ENCODE data around the gene MAPK8.

Gene MAPK8

DNA sequence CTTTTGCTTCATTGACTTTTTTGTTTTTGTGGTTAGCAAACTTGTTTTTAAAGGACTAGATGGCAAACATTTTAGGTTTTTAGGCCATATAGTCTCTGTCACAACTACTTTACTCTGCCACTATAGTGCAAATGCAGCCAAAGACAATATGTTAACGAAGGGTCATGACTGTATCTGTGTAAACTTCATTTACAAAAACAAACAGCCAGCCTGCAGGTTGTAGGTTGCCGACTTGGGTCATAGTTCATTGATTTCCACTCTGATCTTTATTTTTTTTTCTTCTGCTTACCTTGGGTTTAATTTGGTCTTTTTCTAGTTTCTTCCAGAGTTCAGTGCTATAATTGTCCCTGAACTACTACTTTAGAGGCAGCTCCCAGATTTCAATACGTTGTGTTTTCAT, 178.4 kb downstream of the MAPK8 start:
- TF ChIP-seq ZFX (IDR thresholded peaks at IDR 0.05), result no peak
- TF ChIP-seq, protein P1, sequence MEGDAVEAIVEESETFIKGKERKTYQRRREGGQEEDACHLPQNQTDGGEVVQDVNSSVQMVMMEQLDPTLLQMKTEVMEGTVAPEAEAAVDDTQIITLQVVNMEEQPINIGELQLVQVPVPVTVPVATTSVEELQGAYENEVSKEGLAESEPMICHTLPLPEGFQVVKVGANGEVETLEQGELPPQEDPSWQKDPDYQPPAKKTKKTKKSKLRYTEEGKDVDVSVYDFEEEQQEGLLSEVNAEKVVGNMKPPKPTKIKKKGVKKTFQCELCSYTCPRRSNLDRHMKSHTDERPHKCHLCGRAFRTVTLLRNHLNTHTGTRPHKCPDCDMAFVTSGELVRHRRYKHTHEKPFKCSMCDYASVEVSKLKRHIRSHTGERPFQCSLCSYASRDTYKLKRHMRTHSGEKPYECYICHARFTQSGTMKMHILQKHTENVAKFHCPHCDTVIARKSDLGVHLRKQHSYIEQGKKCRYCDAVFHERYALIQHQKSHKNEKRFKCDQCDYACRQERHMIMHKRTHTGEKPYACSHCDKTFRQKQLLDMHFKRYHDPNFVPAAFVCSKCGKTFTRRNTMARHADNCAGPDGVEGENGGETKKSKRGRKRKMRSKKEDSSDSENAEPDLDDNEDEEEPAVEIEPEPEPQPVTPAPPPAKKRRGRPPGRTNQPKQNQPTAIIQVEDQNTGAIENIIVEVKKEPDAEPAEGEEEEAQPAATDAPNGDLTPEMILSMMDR (conservative IDR thresholded peaks at IDR 0.05), result no peak
- H3K27ac ChIP-seq, result no peak overlapping the region

DNA sequence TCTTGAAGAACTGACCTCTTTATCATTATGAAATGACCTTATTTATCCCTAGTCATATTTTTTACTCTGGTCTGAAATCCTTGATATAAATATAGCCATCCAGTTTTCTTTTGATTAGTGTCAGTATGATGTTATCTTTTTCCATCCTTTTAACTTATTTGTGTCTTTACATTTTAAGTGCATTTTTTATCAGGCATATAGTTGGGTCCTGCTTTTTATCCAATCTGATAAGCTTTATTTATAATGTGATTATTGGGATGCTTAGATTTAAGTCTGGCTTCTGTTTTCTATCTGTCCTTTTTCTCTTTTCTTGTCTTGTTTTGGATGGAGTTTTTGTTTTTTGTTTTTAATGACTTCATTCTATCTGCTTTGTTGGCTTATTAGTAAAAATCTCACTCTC, 179.2 kb downstream of the MAPK8 start:
- H3K27ac ChIP-seq, result no peak overlapping the region
- no peak for TF ChIP-seq ZFX (IDR thresholded peaks at IDR 0.05)
- TF ChIP-seq, protein P1 (conservative IDR thresholded peaks at IDR 0.05), result no peak

- no peak overlapping the region for H3K27ac ChIP-seq
- TF ChIP-seq, protein P1 (conservative IDR thresholded peaks at IDR 0.05), result no peak
- TF ChIP-seq ZFX (IDR thresholded peaks at IDR 0.05), result no peak
These were observed 180.8 kb downstream of the MAPK8 start for GRCh38 chr10:48487244-48487643.
